GM10248 (cell line): ENCODE data around the gene MMP28.
"Not testable (repeated sequence)": the region's sequence is repeated elsewhere in the genome, so short reads cannot be mapped to it uniquely, and the experiment has no call there.

Source experiments
- CTCF ChIA-PET: fragments of 300-600 bp; sonication (Branson Sonifier 250); formaldehyde crosslinking; extraction: SDS; loops from one replicate; lab custom pipeline; 2021; ENCODE audit warnings: antibody characterized with exemption; lab: Yijun Ruan, JAX
- POLR2A ChIA-PET: fragments of 350-650 bp; sonication (Branson Sonifier 250); formaldehyde crosslinking; extraction: SDS; loops from one replicate; lab custom pipeline; 2020; ENCODE audit warnings: antibody characterized with exemption; lab: Yijun Ruan, JAX
- DNase-seq: peaks from one replicate; pipeline ENCODE4 v3.0.0; 2012; ENCODE audit errors: extremely low spot score
- CTCF ChIP-seq: IDR thresholded peaks from 2 replicates; pipeline ENCODE4 v1.5.1; 2012; ENCODE audit warnings: mild to moderate bottlenecking, low read depth; ENCODE audit errors: extremely low read depth, missing control alignments, control extremely low read depth

The MMP28 gene

GRCh38 chr17:35760587-35760986 lies 34.9 kb downstream of the MMP28 start, which contains the start of gene C17orf50:
Gene C17orf50, plus strand, starts transcription at chr17:35760887. Its CDS starts 55 bp downstream, at chr17:35760942.
- no peak for TF ChIP-seq CTCF
- no peak for DNase-seq
- ChIA-PET POLR2A (no interaction called here), CTCF (interaction anchor here (1.6 to 5.9 kb wide), 5 partner anchors 13 to 448 kb away, joined by 3 to 49 read pairs (median 6); no protein-coding TSS in a partner anchor)

- POLR2A ChIA-PET, result no interaction called here
- CTCF ChIA-PET, result interaction anchor here (0.8 to 5.9 kb wide), 4 partner anchors 9 to 52 kb away, joined by 3 to 49 read pairs (median 5); partner anchors contain the start of gene TAF15
- DNase-seq, result no peak
- TF ChIP-seq CTCF, result no peak
Observed at GRCh38 chr17:35757243-35757642, 38.2 kb downstream of the MMP28 start.

GRCh38 chr17:35752945-35753764 lies 42.3 kb downstream of the MMP28 start, which contains the start of gene GAS2L2:
Gene GAS2L2, minus strand, starts transcription at chr17:35753239. Its CDS starts 389 bp downstream, at chr17:35752850.
- CTCF ChIA-PET, result interaction anchor here (1.2 kb wide), 1 partner anchor 11 kb away, joined by 3 read pairs; no protein-coding TSS in a partner anchor
- POLR2A ChIA-PET, result no interaction called here
- TF ChIP-seq CTCF, result no peak
- no peak for DNase-seq

GRCh38 chr17:35752471-35752870 lies 43.0 kb downstream of the MMP28 start:
- CTCF ChIA-PET, result interaction anchor here (1.2 kb wide), 1 partner anchor 12 kb away, joined by 3 read pairs; no protein-coding TSS in a partner anchor
- POLR2A ChIA-PET, result no interaction called here
- DNase-seq, result no peak
- no peak for TF ChIP-seq CTCF

- ChIA-PET CTCF (interaction anchor here (5.9 kb wide), 1 partner anchor 14 kb away, joined by 65 read pairs; no protein-coding TSS in a partner anchor), POLR2A (interaction anchor here (0.6 kb wide), 1 partner anchor 181 kb away, joined by 7 read pairs; no protein-coding TSS in a partner anchor)
- not testable (repeated sequence) for DNase-seq
Observed at GRCh38 chr17:35751541-35751940, 43.9 kb downstream of the MMP28 start.

GRCh38 chr17:35750526-35751395 lies 44.7 kb downstream of the MMP28 start:
- DNase-seq, result no peak
- POLR2A ChIA-PET, result interaction anchor here (0.6 kb wide), 1 partner anchor 180 kb away, joined by 7 read pairs; no protein-coding TSS in a partner anchor
- CTCF ChIA-PET, result interaction anchor here (5.9 to 8.1 kb wide), 2 partner anchors 15 to 138 kb away, joined by 65 to 107 read pairs; no protein-coding TSS in a partner anchor
- TF ChIP-seq CTCF, result no peak
